Suprapubic skin (tissue), 4 donors: Measurements from ENCODE around the gene RGL3.
"Not testable (repeated sequence)": the region's sequence is repeated elsewhere in the genome, so short reads cannot be mapped to it uniquely, and the experiment has no call there.

Experiments used
- EP300 ChIP-seq: sonication (generic); formaldehyde crosslinking; IDR thresholded peaks from one replicate; pipeline ENCODE4 v1.6.1; 2017; ENCODE audit warnings: antibody characterized with exemption
- POLR2A ChIP-seq, 2 donors: fragments of 450-650 bp; IDR thresholded peaks; one replicate each; pipeline ENCODE4 v1.6.1; 2017; ENCODE audit warnings: antibody characterized with exemption in 2 of 2, mild to moderate bottlenecking in 2 of 2, moderate library complexity in 2 of 2
- POLR2AphosphoS5 ChIP-seq, 3 donors: sonication (generic); formaldehyde crosslinking; IDR thresholded peaks; one replicate each; pipeline ENCODE4 v1.6.1; 2017; ENCODE audit warnings: antibody characterized with exemption in 3 of 3
- TF ChIP-seq, protein P1 (sequence below), 2 donors: fragments of 200-600 bp in 1 of 2; fragments of 450-650 bp in 1 of 2; sonication (generic) in 1 of 2; IDR thresholded peaks; one replicate each; pipeline ENCODE4 v1.5.1; 2016 to 2019; ENCODE audit warnings: antibody characterized with exemption in 2 of 2, mild to moderate bottlenecking in 1 of 2, moderate library complexity in 1 of 2

DNA sequence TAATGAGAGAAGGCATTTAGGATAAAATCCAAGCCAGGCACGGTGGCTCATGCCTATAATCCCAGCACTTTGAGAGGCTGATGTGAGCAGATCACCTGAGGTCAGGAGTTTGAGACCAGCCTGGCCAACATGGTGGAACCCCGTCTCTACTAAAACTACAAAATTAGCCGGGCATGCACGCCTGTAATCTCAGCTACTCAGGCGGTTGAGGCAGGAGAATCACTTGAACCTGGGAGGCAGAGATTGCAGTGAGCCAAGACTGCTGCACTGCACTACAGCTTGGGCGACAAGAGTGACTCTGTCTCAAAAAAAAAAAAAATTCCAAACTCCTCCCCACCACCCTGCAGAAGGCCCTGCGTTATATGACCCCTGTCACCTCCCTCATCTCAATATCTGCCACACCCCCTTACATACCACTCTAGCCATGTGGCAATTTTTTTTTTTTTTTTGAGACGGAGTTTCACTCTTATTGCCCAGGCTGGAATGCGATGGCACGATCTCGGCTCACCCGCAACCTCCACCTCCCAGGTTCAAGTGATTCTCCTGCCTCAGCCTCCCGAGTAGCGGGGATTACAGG is 39.8 kb downstream of the RGL3 start:
- TF ChIP-seq, protein P1, sequence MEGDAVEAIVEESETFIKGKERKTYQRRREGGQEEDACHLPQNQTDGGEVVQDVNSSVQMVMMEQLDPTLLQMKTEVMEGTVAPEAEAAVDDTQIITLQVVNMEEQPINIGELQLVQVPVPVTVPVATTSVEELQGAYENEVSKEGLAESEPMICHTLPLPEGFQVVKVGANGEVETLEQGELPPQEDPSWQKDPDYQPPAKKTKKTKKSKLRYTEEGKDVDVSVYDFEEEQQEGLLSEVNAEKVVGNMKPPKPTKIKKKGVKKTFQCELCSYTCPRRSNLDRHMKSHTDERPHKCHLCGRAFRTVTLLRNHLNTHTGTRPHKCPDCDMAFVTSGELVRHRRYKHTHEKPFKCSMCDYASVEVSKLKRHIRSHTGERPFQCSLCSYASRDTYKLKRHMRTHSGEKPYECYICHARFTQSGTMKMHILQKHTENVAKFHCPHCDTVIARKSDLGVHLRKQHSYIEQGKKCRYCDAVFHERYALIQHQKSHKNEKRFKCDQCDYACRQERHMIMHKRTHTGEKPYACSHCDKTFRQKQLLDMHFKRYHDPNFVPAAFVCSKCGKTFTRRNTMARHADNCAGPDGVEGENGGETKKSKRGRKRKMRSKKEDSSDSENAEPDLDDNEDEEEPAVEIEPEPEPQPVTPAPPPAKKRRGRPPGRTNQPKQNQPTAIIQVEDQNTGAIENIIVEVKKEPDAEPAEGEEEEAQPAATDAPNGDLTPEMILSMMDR (IDR thresholded peaks at IDR 0.05): not testable (repeated sequence)
- not testable (repeated sequence) for TF ChIP-seq POLR2A (IDR thresholded peaks at IDR 0.05); EP300; POLR2AphosphoS5 (IDR thresholded peaks at IDR 0.05)
